Measurements from ENCODE around the gene CERS2. TPM values are rescaled to one million over a fixed set of nuclear protein-coding genes. Genes with fewer than 3 reads are reported as not detected.

The CERS2 gene
- total RNA-seq, 3 donors from 2014 or later (not counting 1 experiment from before 2014, with no cell fraction given), result 122 to 129 (median 127) TPM

DNA sequence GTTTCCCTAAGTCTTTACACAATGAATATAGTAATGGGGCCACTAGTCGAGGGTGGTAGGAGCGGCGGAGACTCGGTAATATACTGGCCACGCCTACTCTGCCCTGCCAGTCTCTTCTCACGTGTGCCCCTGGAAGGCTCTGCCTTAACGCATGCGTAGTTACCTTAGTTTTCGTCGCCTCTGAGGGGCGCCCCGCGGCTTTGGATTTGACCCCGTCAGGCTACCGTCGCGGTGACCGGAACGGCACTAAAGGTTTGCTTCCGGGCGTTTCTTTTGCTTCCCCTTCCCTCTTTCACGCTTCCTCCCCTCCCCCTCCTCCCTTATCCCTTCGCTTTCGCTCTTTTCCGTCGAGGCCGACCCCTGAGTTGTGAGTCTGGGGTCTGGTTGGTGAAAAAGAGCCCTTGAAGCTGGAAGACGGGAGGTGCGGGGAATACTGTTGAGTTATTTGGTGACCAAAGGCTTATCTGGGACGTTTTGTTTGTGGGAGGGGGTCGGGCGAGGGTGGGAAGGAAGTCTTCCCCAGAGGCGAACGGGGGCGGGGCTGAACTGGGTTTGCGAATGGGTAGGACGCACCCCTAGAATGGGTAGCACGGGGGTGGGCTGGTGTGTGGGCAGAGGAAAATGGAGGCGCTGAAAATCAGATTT is 48.4 kb downstream of the CERS2 start, which contains the start of gene SETDB1:
SETDB1 (plus strand) TSS at position 267 of the 645 bp plus-strand sequence. CDS start 1,352 bp downstream, outside the sequence.
- Mint-ChIP-seq H3K4me3 (peak within 1 kb of the TSS; percentile 95), H3K36me3 (no peaks in the 10 kb centered on the region), H3K4me1 (peaks cover 22 to 27% of the 10 kb centered on the region in 2 donors), H3K27ac (peak within 1 kb of the TSS; percentile 95), H3K9me3 (no peaks in the 10 kb centered on the region), H3K27me3 (ENCODE audit: low read depth in 2 of 2) (no peaks in the 10 kb centered on the region)
- Histone ChIP-seq H3K36me3 (ENCODE audit: control insufficient read depth, insufficient read depth, low read length) (peaks cover 24% of the 10 kb centered on the region), H3K27me3 (ENCODE audit: control insufficient read depth, insufficient read depth, low read length) (no peaks in the 10 kb centered on the region), H3K9me3 (ENCODE audit: control insufficient read depth, insufficient read depth, low read length) (no peaks in the 10 kb centered on the region), H3K4me3 (ENCODE audit: low read length) (peak within 1 kb of the TSS; percentile 85), H3K4me1 (ENCODE audit: control insufficient read depth, insufficient read depth, low read length) (peaks cover 16% of the 10 kb centered on the region), H3K27ac (ENCODE audit: low read length) (peak within 1 kb of the TSS; percentile 76)
- ATAC-seq (peak; percentile 93 to 99 (median 96)), DNase-seq (peak; percentile 88 to 96)
- intact Hi-C loops (cut with micrococcal nuclease), result loop anchor here (1.0 to 10.0 kb wide), 2 partner anchors 50 to 361 kb away; partner anchors contain the start of gene ARNT
- under 1% methylated on average over 36 of the region's 39 CpGs for WGBS (ENCODE audit: insufficient coverage)
- TF ChIP-seq, protein P1, sequence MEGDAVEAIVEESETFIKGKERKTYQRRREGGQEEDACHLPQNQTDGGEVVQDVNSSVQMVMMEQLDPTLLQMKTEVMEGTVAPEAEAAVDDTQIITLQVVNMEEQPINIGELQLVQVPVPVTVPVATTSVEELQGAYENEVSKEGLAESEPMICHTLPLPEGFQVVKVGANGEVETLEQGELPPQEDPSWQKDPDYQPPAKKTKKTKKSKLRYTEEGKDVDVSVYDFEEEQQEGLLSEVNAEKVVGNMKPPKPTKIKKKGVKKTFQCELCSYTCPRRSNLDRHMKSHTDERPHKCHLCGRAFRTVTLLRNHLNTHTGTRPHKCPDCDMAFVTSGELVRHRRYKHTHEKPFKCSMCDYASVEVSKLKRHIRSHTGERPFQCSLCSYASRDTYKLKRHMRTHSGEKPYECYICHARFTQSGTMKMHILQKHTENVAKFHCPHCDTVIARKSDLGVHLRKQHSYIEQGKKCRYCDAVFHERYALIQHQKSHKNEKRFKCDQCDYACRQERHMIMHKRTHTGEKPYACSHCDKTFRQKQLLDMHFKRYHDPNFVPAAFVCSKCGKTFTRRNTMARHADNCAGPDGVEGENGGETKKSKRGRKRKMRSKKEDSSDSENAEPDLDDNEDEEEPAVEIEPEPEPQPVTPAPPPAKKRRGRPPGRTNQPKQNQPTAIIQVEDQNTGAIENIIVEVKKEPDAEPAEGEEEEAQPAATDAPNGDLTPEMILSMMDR (IDR thresholded peaks at IDR 0.05), result no peak

DNA sequence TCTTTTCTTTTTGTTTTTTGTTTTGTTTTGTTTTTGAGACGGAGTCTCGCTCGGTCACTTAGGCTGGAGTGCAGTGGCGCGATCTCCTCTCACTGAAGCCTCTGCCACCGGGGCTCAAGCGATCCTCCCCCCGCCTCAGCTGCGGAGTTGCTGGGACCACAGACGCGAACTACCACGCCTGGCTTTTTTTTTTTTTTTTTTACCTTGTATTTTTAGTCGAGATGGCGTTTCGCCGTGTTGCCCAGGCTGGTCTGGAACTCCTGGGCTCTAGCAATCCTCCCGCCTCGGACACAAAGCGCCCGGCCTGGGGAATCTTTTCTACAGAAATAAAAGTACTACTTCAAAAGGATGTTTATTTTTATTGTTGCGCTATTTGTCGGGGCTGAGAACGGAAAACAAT is 49.6 kb downstream of the CERS2 start:
- peaks cover 15% of the 10 kb centered on the region for H3K36me3 ChIP-seq (ENCODE audit: control insufficient read depth, insufficient read depth, low read length)
- H3K27me3 Mint-ChIP-seq (ENCODE audit: low read depth in 2 of 2), result no peaks in the 10 kb centered on the region
- ATAC-seq, result no peak
- peaks cover 22 to 27% of the 10 kb centered on the region in 2 donors for H3K4me1 Mint-ChIP-seq
- WGBS (ENCODE audit: insufficient coverage), result 71% methylated on average over 15 of the region's 23 CpGs
- peak in 1 of 2 donors; percentile 45 for DNase-seq
- H3K27me3 ChIP-seq (ENCODE audit: control insufficient read depth, insufficient read depth, low read length), result no peaks in the 10 kb centered on the region
- H3K4me3 ChIP-seq (ENCODE audit: low read length), result peak overlapping the region; percentile 85
- no peaks in the 10 kb centered on the region for H3K36me3 Mint-ChIP-seq
- H3K27ac ChIP-seq (ENCODE audit: low read length), result no peak overlapping the region
- peaks cover 16% of the 10 kb centered on the region for H3K4me1 ChIP-seq (ENCODE audit: control insufficient read depth, insufficient read depth, low read length)
- H3K4me3 Mint-ChIP-seq, result peak overlapping the region; percentile 95
- intact Hi-C loops (cut with micrococcal nuclease), result loop anchor here (10.0 kb wide), 1 partner anchor 360 kb away; no protein-coding TSS in a partner anchor
- no peaks in the 10 kb centered on the region for H3K9me3 Mint-ChIP-seq
- H3K9me3 ChIP-seq (ENCODE audit: control insufficient read depth, insufficient read depth, low read length), result no peaks in the 10 kb centered on the region
- peak overlapping the region; percentile 95 for H3K27ac Mint-ChIP-seq
- TF ChIP-seq, protein P1 (IDR thresholded peaks at IDR 0.05), result no peak

DNA sequence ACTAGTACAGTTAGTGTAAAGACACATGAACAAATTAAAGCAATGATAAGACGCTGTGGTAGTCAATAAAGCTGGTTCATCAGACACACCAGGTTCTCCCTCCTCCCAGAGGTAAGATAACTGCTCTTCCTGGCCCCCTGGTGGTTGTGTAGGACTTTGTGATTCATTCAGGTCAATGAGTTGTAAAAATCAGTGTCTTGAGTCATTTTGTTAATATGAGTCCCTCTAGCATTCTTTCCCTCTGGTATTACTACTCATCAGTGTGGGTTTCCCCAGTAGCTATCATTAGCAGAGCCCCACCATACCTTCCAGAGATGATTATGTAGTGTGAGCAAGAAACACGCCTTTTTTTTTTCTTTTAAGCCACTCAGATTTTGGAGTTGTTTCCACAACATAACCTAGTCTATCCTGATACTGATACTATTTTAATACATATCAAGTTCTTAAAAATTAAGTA is 52.1 kb downstream of the CERS2 start:
- intact Hi-C loops (cut with micrococcal nuclease), result loop anchor here (10.0 kb wide), 1 partner anchor 358 kb away; no protein-coding TSS in a partner anchor
- peaks cover 16% of the 10 kb centered on the region for H3K4me1 ChIP-seq (ENCODE audit: control insufficient read depth, insufficient read depth, low read length)
- H3K27me3 ChIP-seq (ENCODE audit: control insufficient read depth, insufficient read depth, low read length), result no peaks in the 10 kb centered on the region
- TF ChIP-seq, protein P1 (IDR thresholded peaks at IDR 0.05), result peak; percentile 75
- Mint-ChIP-seq H3K27ac (peak overlapping the region in 1 of 2 donors; percentile 7), H3K4me1 (peaks cover 19% of the 10 kb centered on the region in 2 donors), H3K36me3 (no peaks in the 10 kb centered on the region), H3K9me3 (no peaks in the 10 kb centered on the region), H3K4me3 (peak overlapping the region; percentile 17), H3K27me3 (ENCODE audit: low read depth in 2 of 2) (no peaks in the 10 kb centered on the region)
- H3K27ac ChIP-seq (ENCODE audit: low read length), result no peak overlapping the region
- H3K4me3 ChIP-seq (ENCODE audit: low read length), result no peak overlapping the region
- WGBS (ENCODE audit: insufficient coverage), result no CpG with 5 or more reads among the region's 2 CpGs
- peaks cover under 1% of the 10 kb centered on the region for H3K36me3 ChIP-seq (ENCODE audit: control insufficient read depth, insufficient read depth, low read length)
- DNase-seq (peak; percentile 43 to 87), ATAC-seq (peak in 2 of 3 donors; percentile 23 to 41)
- no peaks in the 10 kb centered on the region for H3K9me3 ChIP-seq (ENCODE audit: control insufficient read depth, insufficient read depth, low read length)

Measured in natural killer cell (primary cell).